Tongue (tissue), 3 donors: Measurements from ENCODE around the gene ZNF433. TPM values are rescaled to one million over a fixed set of nuclear protein-coding genes. Genes with fewer than 3 reads are reported as not detected.

ENCODE experiments used
- DNase-seq: peaks from one replicate; pipeline ENCODE4 v3.0.0-alpha.2; 2015
- small RNA-seq: library from RNA; depleted of rRNA; stranded (forward); fragments of <200 nt; gene quantifications from one replicate; pipeline ENCODE3, GENCODE V24; 2014; ENCODE audit warnings: low replicate concordance
- total RNA-seq: library from RNA; depleted of rRNA; stranded (reverse); fragments of >200 nt; gene quantifications from one replicate; pipeline ENCODE4 v1.2.3, GENCODE V29; 2014

ZNF433 gene
- total RNA-seq, 1 donor from 2014 or later = 11.9 TPM

GRCh38 chr19:11989112-11989456 lies 46.4 kb downstream of the ZNF433 start:
- DNase-seq = no peak

GRCh38 chr19:11987405-11988281 lies 47.8 kb downstream of the ZNF433 start:
- peak; percentile 97 for DNase-seq

- no peak for DNase-seq
These were observed 48.7 kb downstream of the ZNF433 start for GRCh38 chr19:11986754-11987153.

- peak; percentile 29 for DNase-seq
These were observed 50.5 kb downstream of the ZNF433 start for GRCh38 chr19:11984986-11985385.

GRCh38 chr19:11982526-11982925 lies 53.0 kb downstream of the ZNF433 start:
- DNase-seq = no peak

DNA sequence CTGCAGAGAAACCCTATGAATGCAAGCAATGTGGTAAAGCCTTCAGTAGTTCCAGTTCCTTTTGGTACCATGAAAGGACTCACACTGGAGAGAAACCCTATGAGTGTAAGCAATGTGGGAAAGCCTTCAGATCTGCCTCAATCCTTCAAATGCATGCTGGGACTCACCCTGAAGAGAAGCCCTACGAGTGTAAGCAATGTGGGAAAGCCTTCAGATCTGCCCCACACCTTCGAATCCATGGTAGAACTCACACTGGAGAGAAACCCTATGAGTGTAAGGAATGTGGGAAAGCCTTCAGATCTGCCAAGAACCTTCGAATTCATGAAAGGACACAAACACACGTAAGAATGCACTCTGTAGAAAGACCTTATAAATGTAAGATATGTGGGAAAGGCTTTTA lies 56.0 kb downstream of the ZNF433 start:
- no peak for DNase-seq

DNA sequence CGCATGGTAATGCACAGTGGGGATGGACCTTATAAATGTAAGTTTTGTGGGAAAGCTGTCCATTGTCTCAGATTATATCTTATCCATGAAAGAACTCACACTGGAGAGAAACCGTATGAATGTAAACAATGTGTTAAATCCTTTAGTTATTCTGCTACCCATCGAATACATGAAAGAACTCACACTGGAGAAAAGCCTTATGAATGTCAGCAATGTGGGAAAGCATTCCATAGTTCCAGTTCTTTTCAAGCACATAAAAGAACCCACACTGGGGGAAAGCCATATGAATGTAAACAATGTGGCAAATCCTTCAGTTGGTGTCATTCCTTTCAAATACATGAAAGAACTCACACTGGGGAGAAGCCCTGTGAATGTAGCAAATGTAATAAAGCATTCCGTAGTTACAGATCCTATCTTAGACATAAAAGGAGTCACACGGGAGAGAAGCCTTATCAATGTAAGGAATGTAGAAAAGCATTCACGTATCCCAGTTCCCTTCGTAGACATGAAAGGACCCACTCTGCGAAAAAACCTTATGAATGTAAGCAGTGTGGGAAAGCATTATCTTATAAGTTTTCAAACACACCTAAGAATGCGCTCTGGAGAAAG lies 56.9 kb downstream of the ZNF433 start:
- no peak for DNase-seq

DNA sequence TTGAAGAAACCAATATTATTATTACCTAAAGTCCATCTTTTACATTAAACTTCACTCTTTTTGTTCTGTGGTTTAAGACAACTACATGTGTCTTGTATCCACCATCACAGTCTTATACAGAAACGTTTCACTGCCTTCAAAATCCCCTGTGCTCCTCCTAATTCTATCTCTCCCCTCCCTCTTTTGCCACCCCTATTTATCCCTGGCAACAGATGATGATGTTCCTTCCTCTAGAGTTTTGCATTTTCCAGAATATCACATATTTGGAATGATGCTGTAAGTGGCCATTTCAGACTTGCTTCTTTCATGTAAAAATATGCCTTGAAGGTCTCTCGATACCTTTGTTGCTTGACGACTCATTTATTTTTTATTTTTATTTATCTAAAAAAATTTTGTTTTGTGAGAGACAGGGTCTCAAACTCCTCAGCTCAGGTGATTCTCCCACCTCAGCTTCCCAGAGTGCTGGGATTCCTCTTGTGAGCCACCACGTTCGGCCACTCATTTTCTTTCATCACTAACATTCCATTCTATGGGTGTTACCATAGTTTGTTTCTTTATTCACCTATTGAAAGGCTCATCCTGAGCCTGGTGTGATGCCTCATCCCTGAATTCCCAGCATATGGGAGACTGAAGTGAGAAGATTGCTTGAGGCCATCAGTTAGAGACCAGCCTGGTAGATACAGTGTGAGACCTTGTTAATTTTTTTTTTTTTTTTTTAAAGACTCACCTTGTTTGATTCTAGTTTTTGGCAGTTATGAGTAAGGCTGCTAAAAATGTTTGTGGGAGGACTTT lies 62.3 kb downstream of the ZNF433 start:
- DNase-seq = no peak

- DNase-seq = no peak
These were observed 64.4 kb downstream of the ZNF433 start for GRCh38 chr19:11971041-11971440.

DNA sequence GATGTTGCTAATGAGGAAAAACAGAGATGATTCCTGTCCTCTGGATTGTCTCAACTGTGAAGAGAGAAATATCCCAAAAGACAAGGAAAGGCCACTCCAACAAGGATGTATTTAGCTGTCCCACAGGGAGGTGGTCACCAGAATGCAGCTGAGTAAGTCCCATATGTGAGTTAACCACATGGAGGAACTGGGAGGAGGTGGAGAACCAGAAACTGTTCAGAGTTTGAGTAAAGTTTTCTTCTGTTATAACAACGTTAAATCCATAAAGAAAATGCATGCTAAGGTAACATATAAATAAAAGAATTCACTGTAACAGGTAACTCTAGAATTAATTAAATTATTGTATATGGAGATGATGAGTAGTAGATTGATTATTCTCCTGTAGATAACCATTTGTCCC lies 65.3 kb downstream of the ZNF433 start:
- DNase-seq = no peak

- peak; percentile 93 for DNase-seq
These were observed 70.4 kb downstream of the ZNF433 start, which contains the start of gene ZNF763 for GRCh38 chr19:11964858-11965645. ZNF763 (plus strand) TSS chr19:11965040; CDS start chr19:11965209, 169 bp downstream.

Small RNAs within 50 kb of the gene (small RNA-seq; reads per million reads assigned to genes)
- gene RNA5SP464 (not detected), gene RNA5SP465 (not detected), gene RNA5SP466 (not detected)

Other genes starting within 250 kb of the ZNF433 start
- 4.4 TPM for gene ZNF491, start 237.2 kb downstream of the ZNF433 start, total RNA-seq
- 9.8 TPM for gene ZNF440, start 221.4 kb downstream of the ZNF433 start, total RNA-seq
- gene ZNF439, start 187.0 kb downstream of the ZNF433 start, total RNA-seq = 8.1 TPM
- 9.8 TPM for gene ZNF69, start 147.9 kb downstream of the ZNF433 start, total RNA-seq
- gene ZNF700, start 110.6 kb downstream of the ZNF433 start, total RNA-seq = 14.2 TPM
- 4.4 TPM for gene ZNF763, start 70.6 kb downstream of the ZNF433 start, total RNA-seq
- not detected for gene ZNF878, start 17.3 kb upstream of the ZNF433 start, total RNA-seq
- gene ZNF844, start 29.1 kb upstream of the ZNF433 start, total RNA-seq = 24.4 TPM
- 1.6 TPM for gene ZNF20, start 104.7 kb upstream of the ZNF433 start, total RNA-seq
- gene ZNF625, start 121.1 kb upstream of the ZNF433 start, total RNA-seq = 16.9 TPM
- gene ZNF136, start 127.4 kb upstream of the ZNF433 start, total RNA-seq = 18.1 TPM